SU-DHL-6 (cell line): ENCODE data around the gene KLHL36.
A peak's percentile ranks its signal among the peaks of the same experiment; 100 is the strongest.
"Not testable (repeated sequence)": the region's sequence is repeated elsewhere in the genome, so short reads cannot be mapped to it uniquely, and the experiment has no call there.

Experiments
- H2AFZ ChIP-seq: fragments of 200-600 bp; sonication (generic); 2 replicates; pipeline ENCODE4 v1.6.1; 2014; ENCODE audit warnings: low read depth, mild to moderate bottlenecking, moderate library complexity, mixed read lengths, antibody characterized with exemption, low read length; ENCODE audit not compliant: severe bottlenecking
- H3F3A ChIP-seq: fragments of 200-600 bp; shearing (Covaris generic); 2 replicates; pipeline ENCODE4 v1.6.0; 2016; ENCODE audit warnings: antibody characterized with exemption, mild to moderate bottlenecking; ENCODE audit not compliant: insufficient read depth
- H3K27ac ChIP-seq: fragments of 200-600 bp; sonication (generic); 2 replicates; pipeline ENCODE4 v1.5.1; 2016; ENCODE audit warnings: low read depth, mild to moderate bottlenecking, low read length, moderate library complexity, mixed read lengths
- H3K27me3 ChIP-seq: fragments of 200-600 bp; sonication (generic), shearing (Covaris generic); 2 replicates; pipeline ENCODE4 v1.6.0; 2014; ENCODE audit warnings: mild to moderate bottlenecking, low read length
- H3K36me3 ChIP-seq: fragments of 200-600 bp; sonication (generic); 2 replicates; pipeline ENCODE4 v1.6.1; 2014; ENCODE audit warnings: mild to moderate bottlenecking, low read length, mixed read lengths
- H3K4me2 ChIP-seq: fragments of 300-600, 200-600 bp; shearing (Covaris generic), sonication (generic); 2 replicates; pipeline ENCODE4 v1.6.0; 2014; ENCODE audit warnings: low read length, low read depth, mild to moderate bottlenecking; ENCODE audit not compliant: poor library complexity, severe bottlenecking
- H3K4me3 ChIP-seq: fragments of 200-600 bp; sonication (generic); 2 replicates; pipeline ENCODE4 v1.5.1; 2014; ENCODE audit warnings: antibody characterized with exemption, low read length, mild to moderate bottlenecking, mixed read lengths; ENCODE audit not compliant: insufficient read depth, poor library complexity, severe bottlenecking
- H3K79me2 ChIP-seq: fragments of 200-600 bp; sonication (generic); 2 replicates; pipeline ENCODE4 v1.6.1; 2014; ENCODE audit warnings: mild to moderate bottlenecking, low read length, moderate library complexity; ENCODE audit not compliant: insufficient read depth
- H3K9ac ChIP-seq: fragments of 200-600 bp; sonication (generic); 2 replicates; pipeline ENCODE4 v1.7.0; 2014; ENCODE audit warnings: mild to moderate bottlenecking, low read length
- H3K9me2 ChIP-seq: fragments of 200-600 bp; sonication (generic); replicated peaks from 2 replicates; pipeline ENCODE4 v1.6.1; 2014; ENCODE audit warnings: low read length; ENCODE audit not compliant: insufficient read depth
- H3K9me3 ChIP-seq: fragments of 200-600 bp; sonication (generic); 2 replicates; pipeline ENCODE4 v1.6.1; 2014; ENCODE audit warnings: low read length, mixed read lengths; ENCODE audit not compliant: insufficient read depth
- H4K20me1 ChIP-seq: fragments of 200-600 bp; sonication (generic); 2 replicates; pipeline ENCODE4 v1.6.1; 2014; ENCODE audit warnings: low read depth, mild to moderate bottlenecking, antibody characterized with exemption, low read length, moderate library complexity, mixed read lengths
- EZH2phosphoT487 ChIP-seq: fragments of 200-600 bp; sonication (generic), shearing (Covaris generic); conservative IDR thresholded peaks from 2 replicates; pipeline ENCODE4 v1.6.1; 2018; ENCODE audit warnings: mild to moderate bottlenecking, antibody characterized with exemption, low read length, moderate library complexity, mixed read lengths
- TF ChIP-seq, protein P1 (sequence below): fragments of 200-600 bp; sonication (generic); IDR thresholded peaks from one replicate; pipeline ENCODE4 v1.5.1; 2017; ENCODE audit warnings: antibody characterized with exemption, mild to moderate bottlenecking, low read length, moderate library complexity; ENCODE audit not compliant: insufficient read depth, poor library complexity, severe bottlenecking

The KLHL36 gene

DNA sequence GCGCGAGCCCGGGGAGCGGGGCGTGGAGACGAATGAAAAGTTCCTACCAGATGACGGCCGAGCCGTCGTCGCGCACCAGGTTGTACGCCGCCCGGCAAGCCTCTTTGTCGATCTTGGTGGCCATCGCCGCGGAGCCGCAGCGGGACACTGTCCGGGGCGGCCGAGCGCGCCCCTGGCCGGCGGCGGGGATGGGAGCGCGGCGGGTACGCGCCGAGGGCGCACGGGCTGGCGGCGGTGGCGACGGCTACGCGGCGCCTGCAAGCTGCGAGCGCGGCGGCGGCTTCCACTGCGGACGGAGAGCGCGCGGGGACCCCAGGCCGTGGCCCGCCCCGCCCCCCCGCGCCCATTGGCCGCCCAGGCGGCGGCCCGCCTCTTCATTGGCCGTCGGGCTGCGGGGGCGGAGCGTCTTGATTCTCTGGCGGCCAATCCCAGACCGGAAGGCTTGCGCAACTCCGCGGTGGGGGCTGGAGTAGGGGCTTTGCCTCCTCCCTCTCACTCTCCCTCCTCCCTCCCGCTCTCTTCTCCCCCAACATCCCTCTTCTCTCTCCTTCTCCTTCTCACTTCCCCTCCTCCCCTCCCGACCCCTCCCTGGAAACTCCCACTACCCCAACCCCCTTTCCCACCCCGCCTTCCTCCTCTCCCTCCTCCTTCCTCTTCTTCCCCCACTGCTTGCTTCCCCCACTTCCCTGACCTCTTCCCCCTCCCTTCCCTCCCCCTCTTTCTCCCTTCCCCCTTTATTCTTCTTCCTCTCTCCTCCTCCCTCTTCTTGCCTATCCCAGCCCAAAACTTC is 30.3 kb upstream of the KLHL36 start, which contains the start of gene COTL1:
TSS of gene COTL1 (minus strand) at position 288 of the 790 bp plus-strand sequence. CDS start at position 124, 164 bp downstream.
- Histone ChIP-seq H4K20me1 (no peaks in the 10 kb centered on the region), H3K27me3 (no peaks in the 10 kb centered on the region), H3F3A (peaks cover 22% of the 10 kb centered on the region; the same call in 1 of the 2 replicates), H3K79me2 (peaks cover 48% of the 10 kb centered on the region), H3K9ac (peak within 1 kb of the TSS; percentile 87), H3K9me3 (no peaks in the 10 kb centered on the region), H3K27ac (peak within 1 kb of the TSS; percentile 66), H3K9me2 (no peaks in the 10 kb centered on the region), H3K4me2 (peak within 1 kb of the TSS; percentile 68), H3K4me3 (peak within 1 kb of the TSS; percentile 91), H2AFZ (peak within 1 kb of the TSS; percentile 12), H3K36me3 (0 out of 2 replicates have a peak, but pooled peaks cover 4% of the 10 kb centered on the region)
- TF ChIP-seq, protein P1, sequence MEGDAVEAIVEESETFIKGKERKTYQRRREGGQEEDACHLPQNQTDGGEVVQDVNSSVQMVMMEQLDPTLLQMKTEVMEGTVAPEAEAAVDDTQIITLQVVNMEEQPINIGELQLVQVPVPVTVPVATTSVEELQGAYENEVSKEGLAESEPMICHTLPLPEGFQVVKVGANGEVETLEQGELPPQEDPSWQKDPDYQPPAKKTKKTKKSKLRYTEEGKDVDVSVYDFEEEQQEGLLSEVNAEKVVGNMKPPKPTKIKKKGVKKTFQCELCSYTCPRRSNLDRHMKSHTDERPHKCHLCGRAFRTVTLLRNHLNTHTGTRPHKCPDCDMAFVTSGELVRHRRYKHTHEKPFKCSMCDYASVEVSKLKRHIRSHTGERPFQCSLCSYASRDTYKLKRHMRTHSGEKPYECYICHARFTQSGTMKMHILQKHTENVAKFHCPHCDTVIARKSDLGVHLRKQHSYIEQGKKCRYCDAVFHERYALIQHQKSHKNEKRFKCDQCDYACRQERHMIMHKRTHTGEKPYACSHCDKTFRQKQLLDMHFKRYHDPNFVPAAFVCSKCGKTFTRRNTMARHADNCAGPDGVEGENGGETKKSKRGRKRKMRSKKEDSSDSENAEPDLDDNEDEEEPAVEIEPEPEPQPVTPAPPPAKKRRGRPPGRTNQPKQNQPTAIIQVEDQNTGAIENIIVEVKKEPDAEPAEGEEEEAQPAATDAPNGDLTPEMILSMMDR: no peak

DNA sequence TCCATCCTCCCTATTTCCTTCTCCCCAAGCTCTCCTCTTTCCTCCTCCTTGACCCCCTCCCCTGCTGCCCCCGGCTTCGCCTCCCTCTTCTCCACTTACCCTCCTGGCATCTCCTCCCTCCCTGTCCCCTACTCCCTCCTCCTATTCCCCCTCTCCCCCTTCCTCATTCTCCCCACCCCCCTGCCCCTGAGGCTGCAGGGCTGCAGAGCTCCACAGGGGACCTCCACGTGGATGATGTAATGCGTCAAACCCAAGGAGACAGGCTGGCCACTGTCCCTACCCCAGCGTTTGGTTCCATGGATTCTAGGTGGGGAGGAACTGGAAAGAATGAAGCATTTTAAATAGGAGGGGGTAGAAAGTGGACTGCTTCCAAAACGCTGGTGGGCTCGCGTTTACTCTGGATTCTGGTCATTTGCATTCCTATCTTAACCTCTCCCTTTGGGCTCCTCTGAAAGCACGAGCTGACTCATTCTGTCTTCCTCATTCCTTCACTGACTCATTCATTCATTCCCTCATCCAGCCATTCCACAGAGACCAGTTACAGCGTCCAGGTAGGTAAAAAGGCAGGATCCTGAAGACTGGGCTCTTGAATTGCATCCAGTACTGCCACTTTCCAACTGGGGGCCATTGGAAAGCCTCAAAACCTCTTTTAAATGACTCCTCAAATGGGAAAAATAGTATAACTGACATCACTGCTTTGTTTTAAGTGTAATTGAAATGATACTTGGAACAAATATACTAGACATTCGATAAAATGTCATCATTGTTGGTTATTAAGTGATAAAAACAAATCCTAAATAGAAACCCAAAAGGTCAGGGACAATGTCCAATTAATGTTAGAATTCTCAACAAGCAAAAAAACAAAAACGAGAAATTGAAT is 29.5 kb upstream of the KLHL36 start:
- H3K27ac ChIP-seq: no peak overlapping the region
- no peak overlapping the region; the same call in 1 of the 2 replicates for H3K9ac ChIP-seq

DNA sequence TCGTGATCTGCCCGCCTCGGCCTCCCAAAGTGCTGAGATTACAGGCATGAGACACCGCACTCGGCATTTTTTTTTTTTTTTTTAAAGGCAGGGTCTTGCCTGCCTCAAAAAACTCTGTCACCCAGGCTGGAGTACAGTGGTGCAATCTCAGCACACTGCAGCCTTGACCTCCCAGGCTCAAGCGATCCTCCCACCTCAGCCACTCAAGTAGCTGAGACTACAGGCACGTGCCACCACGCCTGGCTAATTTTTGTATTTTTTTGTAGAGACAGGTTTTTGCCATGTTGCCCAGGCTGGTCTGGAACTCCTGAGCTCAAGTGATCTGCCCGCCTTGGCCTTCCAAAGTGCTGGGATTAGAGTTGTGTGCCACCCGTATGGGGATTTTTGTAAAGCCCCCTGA is 27.4 kb upstream of the KLHL36 start:
- not testable (repeated sequence) for H3K9ac ChIP-seq, H3K4me2 ChIP-seq, H4K20me1 ChIP-seq

More for the DNA sequence above, 29.5 kb upstream of the KLHL36 start:
- H3F3A ChIP-seq: peaks cover 22% of the 10 kb centered on the region; the same call in 1 of the 2 replicates
- H3K36me3 ChIP-seq: 0 out of 2 replicates have a peak, but pooled peaks cover 4% of the 10 kb centered on the region
- TF ChIP-seq, protein P1: no peak
- TF ChIP-seq EZH2phosphoT487: no peak
- H3K27me3 ChIP-seq: no peaks in the 10 kb centered on the region
- H2AFZ ChIP-seq: no peak overlapping the region
- H3K4me3 ChIP-seq: no peak overlapping the region
- H3K9me2 ChIP-seq: no peaks in the 10 kb centered on the region
- H4K20me1 ChIP-seq: no peaks in the 10 kb centered on the region
- peak overlapping the region; percentile 39 for H3K4me2 ChIP-seq
- H3K79me2 ChIP-seq: peaks cover 39% of the 10 kb centered on the region
- H3K9me3 ChIP-seq: no peaks in the 10 kb centered on the region

More for the DNA sequence above, 27.4 kb upstream of the KLHL36 start:
- H3K79me2 ChIP-seq: peaks cover 18% of the 10 kb centered on the region
- not testable (repeated sequence) for H3K27ac ChIP-seq, H3K36me3 ChIP-seq, H3K27me3 ChIP-seq, H2AFZ ChIP-seq, H3K9me2 ChIP-seq, H3K4me3 ChIP-seq, H3K9me3 ChIP-seq
- peaks cover 21% of the 10 kb centered on the region; the same call in 1 of the 2 replicates for H3F3A ChIP-seq
